ENCODE data around the gene EED. TPM values are rescaled to one million over a fixed set of nuclear protein-coding genes. Genes with fewer than 3 reads are reported as not detected.

Gene EED
- total and polyA plus RNA-seq, 4 donors = 5.4 to 17.1 (median 8.2) TPM

DNA sequence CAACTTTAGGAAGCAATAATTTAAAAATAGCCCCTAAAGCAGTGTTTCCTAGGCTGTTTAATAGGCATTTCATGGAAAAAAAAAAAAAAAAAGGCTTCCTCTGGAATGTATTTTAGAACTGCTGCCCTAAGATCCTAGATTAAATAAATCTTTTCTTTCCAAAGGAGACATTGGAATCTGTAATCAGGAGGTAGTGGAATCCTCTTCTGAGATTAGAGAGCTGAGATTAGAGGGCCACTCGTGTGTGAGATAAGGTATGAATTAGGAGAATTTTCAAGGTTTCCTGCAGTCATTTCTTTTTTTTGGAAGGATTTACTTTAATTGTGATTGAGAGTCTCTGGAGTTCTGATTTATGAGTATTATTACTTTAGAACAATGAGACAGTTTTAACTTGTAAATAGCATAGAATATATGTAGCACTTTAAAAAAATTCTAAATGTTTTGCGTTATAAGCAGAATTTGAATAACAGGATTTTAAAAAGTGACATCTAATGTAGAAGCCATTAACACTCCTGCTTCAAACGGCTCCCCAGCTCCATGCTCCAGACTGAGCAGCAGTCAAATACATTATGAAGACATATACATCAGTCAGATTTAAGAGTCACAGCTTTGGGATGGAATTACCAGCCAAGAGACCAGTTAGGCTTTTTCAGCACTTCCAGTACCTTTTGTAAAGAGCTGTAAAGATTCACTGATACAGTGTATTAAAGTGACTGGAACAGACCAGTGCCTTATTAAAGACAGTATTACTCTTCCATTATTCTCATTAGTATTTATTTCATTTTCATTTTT is 5.0 kb downstream of the EED start:
- no peak overlapping the region for H3K4me3 ChIP-seq (ENCODE audit: low read depth in 1 of 3, low read length in 3 of 3)
- H3K9me3 ChIP-seq (ENCODE audit: control insufficient read depth in 4 of 4, low read length in 3 of 4) = no peaks in the 10 kb centered on the region
- TF ChIP-seq, protein P1, sequence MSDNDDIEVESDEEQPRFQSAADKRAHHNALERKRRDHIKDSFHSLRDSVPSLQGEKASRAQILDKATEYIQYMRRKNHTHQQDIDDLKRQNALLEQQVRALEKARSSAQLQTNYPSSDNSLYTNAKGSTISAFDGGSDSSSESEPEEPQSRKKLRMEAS (IDR thresholded peaks at IDR 0.05) = no peak
- TF ChIP-seq JUND (IDR thresholded peaks at IDR 0.05) (no peak), HNF4A (conservative IDR thresholded peaks at IDR 0.05) (no peak), FOXA2 (IDR thresholded peaks at IDR 0.05) (no peak), SP1 (IDR thresholded peaks at IDR 0.05) (no peak), EGR1 (IDR thresholded peaks at IDR 0.05; ENCODE audit: low read depth in 2 of 2) (no peak), FOXA1 (IDR thresholded peaks at IDR 0.05) (no peak), TAF1 (conservative IDR thresholded peaks at IDR 0.05) (no peak), RAD21 (IDR thresholded peaks at IDR 0.05) (no peak), RXRA (IDR thresholded peaks at IDR 0.05) (no peak)
- TF ChIP-seq, protein P2, sequence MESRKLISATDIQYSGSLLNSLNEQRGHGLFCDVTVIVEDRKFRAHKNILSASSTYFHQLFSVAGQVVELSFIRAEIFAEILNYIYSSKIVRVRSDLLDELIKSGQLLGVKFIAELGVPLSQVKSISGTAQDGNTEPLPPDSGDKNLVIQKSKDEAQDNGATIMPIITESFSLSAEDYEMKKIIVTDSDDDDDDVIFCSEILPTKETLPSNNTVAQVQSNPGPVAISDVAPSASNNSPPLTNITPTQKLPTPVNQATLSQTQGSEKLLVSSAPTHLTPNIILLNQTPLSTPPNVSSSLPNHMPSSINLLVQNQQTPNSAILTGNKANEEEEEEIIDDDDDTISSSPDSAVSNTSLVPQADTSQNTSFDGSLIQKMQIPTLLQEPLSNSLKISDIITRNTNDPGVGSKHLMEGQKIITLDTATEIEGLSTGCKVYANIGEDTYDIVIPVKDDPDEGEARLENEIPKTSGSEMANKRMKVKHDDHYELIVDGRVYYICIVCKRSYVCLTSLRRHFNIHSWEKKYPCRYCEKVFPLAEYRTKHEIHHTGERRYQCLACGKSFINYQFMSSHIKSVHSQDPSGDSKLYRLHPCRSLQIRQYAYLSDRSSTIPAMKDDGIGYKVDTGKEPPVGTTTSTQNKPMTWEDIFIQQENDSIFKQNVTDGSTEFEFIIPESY (IDR thresholded peaks at IDR 0.05) = no peak
- TF ChIP-seq, protein P3, sequence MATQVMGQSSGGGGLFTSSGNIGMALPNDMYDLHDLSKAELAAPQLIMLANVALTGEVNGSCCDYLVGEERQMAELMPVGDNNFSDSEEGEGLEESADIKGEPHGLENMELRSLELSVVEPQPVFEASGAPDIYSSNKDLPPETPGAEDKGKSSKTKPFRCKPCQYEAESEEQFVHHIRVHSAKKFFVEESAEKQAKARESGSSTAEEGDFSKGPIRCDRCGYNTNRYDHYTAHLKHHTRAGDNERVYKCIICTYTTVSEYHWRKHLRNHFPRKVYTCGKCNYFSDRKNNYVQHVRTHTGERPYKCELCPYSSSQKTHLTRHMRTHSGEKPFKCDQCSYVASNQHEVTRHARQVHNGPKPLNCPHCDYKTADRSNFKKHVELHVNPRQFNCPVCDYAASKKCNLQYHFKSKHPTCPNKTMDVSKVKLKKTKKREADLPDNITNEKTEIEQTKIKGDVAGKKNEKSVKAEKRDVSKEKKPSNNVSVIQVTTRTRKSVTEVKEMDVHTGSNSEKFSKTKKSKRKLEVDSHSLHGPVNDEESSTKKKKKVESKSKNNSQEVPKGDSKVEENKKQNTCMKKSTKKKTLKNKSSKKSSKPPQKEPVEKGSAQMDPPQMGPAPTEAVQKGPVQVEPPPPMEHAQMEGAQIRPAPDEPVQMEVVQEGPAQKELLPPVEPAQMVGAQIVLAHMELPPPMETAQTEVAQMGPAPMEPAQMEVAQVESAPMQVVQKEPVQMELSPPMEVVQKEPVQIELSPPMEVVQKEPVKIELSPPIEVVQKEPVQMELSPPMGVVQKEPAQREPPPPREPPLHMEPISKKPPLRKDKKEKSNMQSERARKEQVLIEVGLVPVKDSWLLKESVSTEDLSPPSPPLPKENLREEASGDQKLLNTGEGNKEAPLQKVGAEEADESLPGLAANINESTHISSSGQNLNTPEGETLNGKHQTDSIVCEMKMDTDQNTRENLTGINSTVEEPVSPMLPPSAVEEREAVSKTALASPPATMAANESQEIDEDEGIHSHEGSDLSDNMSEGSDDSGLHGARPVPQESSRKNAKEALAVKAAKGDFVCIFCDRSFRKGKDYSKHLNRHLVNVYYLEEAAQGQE (IDR thresholded peaks at IDR 0.05) = no peak
- TF ChIP-seq, protein P4, sequence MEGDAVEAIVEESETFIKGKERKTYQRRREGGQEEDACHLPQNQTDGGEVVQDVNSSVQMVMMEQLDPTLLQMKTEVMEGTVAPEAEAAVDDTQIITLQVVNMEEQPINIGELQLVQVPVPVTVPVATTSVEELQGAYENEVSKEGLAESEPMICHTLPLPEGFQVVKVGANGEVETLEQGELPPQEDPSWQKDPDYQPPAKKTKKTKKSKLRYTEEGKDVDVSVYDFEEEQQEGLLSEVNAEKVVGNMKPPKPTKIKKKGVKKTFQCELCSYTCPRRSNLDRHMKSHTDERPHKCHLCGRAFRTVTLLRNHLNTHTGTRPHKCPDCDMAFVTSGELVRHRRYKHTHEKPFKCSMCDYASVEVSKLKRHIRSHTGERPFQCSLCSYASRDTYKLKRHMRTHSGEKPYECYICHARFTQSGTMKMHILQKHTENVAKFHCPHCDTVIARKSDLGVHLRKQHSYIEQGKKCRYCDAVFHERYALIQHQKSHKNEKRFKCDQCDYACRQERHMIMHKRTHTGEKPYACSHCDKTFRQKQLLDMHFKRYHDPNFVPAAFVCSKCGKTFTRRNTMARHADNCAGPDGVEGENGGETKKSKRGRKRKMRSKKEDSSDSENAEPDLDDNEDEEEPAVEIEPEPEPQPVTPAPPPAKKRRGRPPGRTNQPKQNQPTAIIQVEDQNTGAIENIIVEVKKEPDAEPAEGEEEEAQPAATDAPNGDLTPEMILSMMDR (IDR thresholded peaks at IDR 0.05; ENCODE audit: low read depth, low read length, missing input control) = no peak
- TF ChIP-seq, protein P5, sequence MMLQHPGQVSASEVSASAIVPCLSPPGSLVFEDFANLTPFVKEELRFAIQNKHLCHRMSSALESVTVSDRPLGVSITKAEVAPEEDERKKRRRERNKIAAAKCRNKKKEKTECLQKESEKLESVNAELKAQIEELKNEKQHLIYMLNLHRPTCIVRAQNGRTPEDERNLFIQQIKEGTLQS (IDR thresholded peaks at IDR 0.05) = no peak
- no peaks in the 10 kb centered on the region for H3K27me3 ChIP-seq (ENCODE audit: control insufficient read depth in 4 of 4, insufficient read depth in 4 of 4, low read length in 3 of 4)
- no peak for DNase-seq (ENCODE audit: low spot score)
- H3K9ac ChIP-seq (ENCODE audit: low read depth in 1 of 2, low read length in 2 of 2) = no peak overlapping the region
- peaks cover 1 to 13% (median 10%) of the 10 kb centered on the region in 4 donors for H3K4me1 ChIP-seq (ENCODE audit: control insufficient read depth in 4 of 4, insufficient read depth in 4 of 4, low read length in 3 of 4)
- WGBS = 68% methylated on average over 3 of the region's 3 CpGs
- peaks cover 0 to 4% (median 0%) of the 10 kb centered on the region in 4 donors for H3K36me3 ChIP-seq (ENCODE audit: control insufficient read depth in 4 of 4, insufficient read depth in 3 of 4, low read depth in 1 of 4, low read length in 3 of 4)
- H3K27ac ChIP-seq (ENCODE audit: low read depth in 1 of 2, low read length in 2 of 2) = no peak overlapping the region

DNA sequence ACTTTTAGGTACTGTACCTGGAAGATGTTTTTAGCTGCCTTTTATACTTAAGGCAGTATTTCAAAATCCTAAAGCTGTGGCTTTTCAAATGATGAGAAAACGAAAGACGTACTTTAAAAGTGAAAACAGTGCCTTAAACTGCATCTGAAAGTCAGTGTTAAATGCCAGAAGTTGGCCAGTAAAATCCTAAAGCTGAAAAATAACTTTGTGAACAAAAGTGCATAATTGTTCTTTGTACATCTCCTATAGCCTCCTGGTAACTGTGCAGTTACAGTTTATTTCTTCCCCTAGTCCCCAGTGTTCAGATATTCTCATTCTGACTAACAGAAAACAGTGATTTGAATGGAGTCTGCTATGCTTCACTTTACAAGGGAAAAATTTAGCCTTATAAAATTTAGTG is 6.8 kb downstream of the EED start:
- no peak overlapping the region for H3K27ac ChIP-seq (ENCODE audit: low read depth in 1 of 2, low read length in 2 of 2)
- H3K4me1 ChIP-seq (ENCODE audit: control insufficient read depth in 4 of 4, insufficient read depth in 4 of 4, low read length in 3 of 4) = peaks cover 1 to 6% (median 4%) of the 10 kb centered on the region in 4 donors
- H3K9ac ChIP-seq (ENCODE audit: low read depth in 1 of 2, low read length in 2 of 2) = no peak overlapping the region
- no peak for DNase-seq (ENCODE audit: low spot score)
- no peaks in the 10 kb centered on the region for H3K9me3 ChIP-seq (ENCODE audit: control insufficient read depth in 4 of 4, low read length in 3 of 4)
- TF ChIP-seq HNF4G (IDR thresholded peaks at IDR 0.05) (no peak), FOXA1 (IDR thresholded peaks at IDR 0.05) (no peak)
- TF ChIP-seq, protein P4 (IDR thresholded peaks at IDR 0.05; ENCODE audit: low read depth, low read length, missing input control) = no peak
- TF ChIP-seq, protein P1 (IDR thresholded peaks at IDR 0.05) = no peak
- no peaks in the 10 kb centered on the region for H3K27me3 ChIP-seq (ENCODE audit: control insufficient read depth in 4 of 4, insufficient read depth in 4 of 4, low read length in 3 of 4)
- 83% methylated on average over 2 of the region's 2 CpGs for WGBS
- no peak overlapping the region for H3K4me3 ChIP-seq (ENCODE audit: low read depth in 1 of 3, low read length in 3 of 3)
- peaks cover 0 to 4% (median 2%) of the 10 kb centered on the region in 4 donors for H3K36me3 ChIP-seq (ENCODE audit: control insufficient read depth in 4 of 4, insufficient read depth in 3 of 4, low read depth in 1 of 4, low read length in 3 of 4)
